Kasumi-1 (cell line): ENCODE measurements around the gene LTBP1.
A peak's percentile ranks its signal among the peaks of the same experiment; 100 is the strongest.

Source experiments
- DNase-seq, 2 experiments: peaks; one replicate each; lab custom pipeline; 2025; lab: John Stamatoyannopoulos, UW

LTBP1 gene

GRCh38 chr2:33197198-33197938 is 250.6 kb downstream of the LTBP1 start:
- DNase-seq: no peak

GRCh38 chr2:33202641-33203522 is 256.1 kb downstream of the LTBP1 start:
- no peak for DNase-seq

GRCh38 chr2:33204945-33205344 is 258.2 kb downstream of the LTBP1 start:
- no peak for DNase-seq

- DNase-seq: no peak
Observed at GRCh38 chr2:33205693-33206434, 259.1 kb downstream of the LTBP1 start.

GRCh38 chr2:33207151-33207740 is 260.5 kb downstream of the LTBP1 start:
- DNase-seq: no peak

- no peak for DNase-seq
Observed at GRCh38 chr2:33208400-33208799, 261.6 kb downstream of the LTBP1 start.

GRCh38 chr2:33209976-33210375 is 263.2 kb downstream of the LTBP1 start:
- DNase-seq: peak; percentile 43 to 62

GRCh38 chr2:33210626-33211025 is 263.9 kb downstream of the LTBP1 start:
- DNase-seq: peak; percentile 36 to 50

GRCh38 chr2:33212151-33212550 is 265.4 kb downstream of the LTBP1 start:
- DNase-seq: no peak

GRCh38 chr2:33213244-33213643 is 266.5 kb downstream of the LTBP1 start:
- DNase-seq: no peak

- DNase-seq: no peak
Observed at GRCh38 chr2:33213648-33214047, 266.9 kb downstream of the LTBP1 start.

- DNase-seq: no peak
Observed at GRCh38 chr2:33214436-33214835, 267.7 kb downstream of the LTBP1 start.

GRCh38 chr2:33214857-33215256 is 268.1 kb downstream of the LTBP1 start:
- DNase-seq: no peak

GRCh38 chr2:33215299-33215698 is 268.5 kb downstream of the LTBP1 start:
- no peak for DNase-seq

- DNase-seq: no peak
Observed at GRCh38 chr2:33215983-33216382, 269.2 kb downstream of the LTBP1 start.

- no peak for DNase-seq
Observed at GRCh38 chr2:33216508-33217182, 269.9 kb downstream of the LTBP1 start.

- DNase-seq: no peak
Observed at GRCh38 chr2:33217406-33217805, 270.7 kb downstream of the LTBP1 start.

- DNase-seq: no peak
Observed at GRCh38 chr2:33219114-33219513, 272.4 kb downstream of the LTBP1 start.

- no peak for DNase-seq
Observed at GRCh38 chr2:33219850-33220275, 273.1 kb downstream of the LTBP1 start.

GRCh38 chr2:33220533-33220932 is 273.8 kb downstream of the LTBP1 start:
- no peak for DNase-seq

GRCh38 chr2:33221046-33221784 is 274.5 kb downstream of the LTBP1 start:
- DNase-seq: no peak
